Activated T-helper 1 cell treated with Interleukin-2 at 50 U/mL for 16 hours (primary cell): ENCODE data around the gene KLHL29.

Experiments
- DNase-seq: peaks from one replicate; pipeline ENCODE4 v3.0.0-alpha.2; 2020; ENCODE audit warnings: low read depth

The KLHL29 gene

DNA sequence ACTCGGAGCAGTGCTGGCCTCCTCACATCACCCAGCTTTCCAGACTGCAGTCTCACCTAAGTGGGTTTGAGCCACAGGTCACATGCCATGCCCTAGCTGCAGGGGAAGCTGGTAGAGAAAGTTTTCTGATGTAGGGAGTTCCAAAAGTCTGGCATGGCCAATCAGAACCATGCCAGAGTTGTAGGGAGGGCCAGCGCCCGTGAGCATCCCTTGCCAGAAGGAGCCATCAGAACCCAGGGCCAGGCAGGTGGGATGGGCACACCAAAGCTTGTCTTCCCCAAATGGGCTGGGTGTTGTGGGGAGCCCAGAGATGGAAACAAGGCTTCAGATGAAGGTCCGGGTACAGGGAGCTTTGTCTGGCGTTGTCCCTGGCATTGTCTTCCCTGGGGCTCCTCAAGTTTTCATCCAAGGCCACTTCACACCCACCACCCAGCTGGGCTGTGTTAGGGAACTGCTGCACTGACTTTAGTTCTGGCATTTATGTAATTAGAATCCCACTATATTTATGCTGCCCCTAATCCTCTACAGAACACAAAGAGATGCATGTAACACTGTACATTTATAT is 247.9 kb downstream of the KLHL29 start:
- DNase-seq, result no peak

DNA sequence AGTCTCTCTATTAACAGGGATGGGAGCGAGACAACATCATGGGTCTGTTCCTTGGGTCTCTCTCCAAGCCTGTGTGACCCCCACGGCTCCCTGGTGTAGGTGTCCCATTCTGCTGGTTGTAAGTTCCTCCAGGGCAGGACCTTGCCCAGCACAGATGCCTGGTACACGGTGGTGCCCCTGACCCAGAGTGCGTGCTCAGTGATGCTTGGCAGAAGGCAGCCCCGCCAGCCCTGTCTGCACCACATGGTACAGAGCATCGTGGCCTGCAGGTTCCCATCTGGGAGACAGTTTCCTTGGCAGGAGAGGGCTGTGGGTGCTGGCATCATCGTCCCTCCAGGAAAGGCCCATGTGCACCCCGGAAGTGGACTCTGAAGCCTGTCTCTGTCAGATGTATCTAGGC is 249.0 kb downstream of the KLHL29 start:
- no peak for DNase-seq

DNA sequence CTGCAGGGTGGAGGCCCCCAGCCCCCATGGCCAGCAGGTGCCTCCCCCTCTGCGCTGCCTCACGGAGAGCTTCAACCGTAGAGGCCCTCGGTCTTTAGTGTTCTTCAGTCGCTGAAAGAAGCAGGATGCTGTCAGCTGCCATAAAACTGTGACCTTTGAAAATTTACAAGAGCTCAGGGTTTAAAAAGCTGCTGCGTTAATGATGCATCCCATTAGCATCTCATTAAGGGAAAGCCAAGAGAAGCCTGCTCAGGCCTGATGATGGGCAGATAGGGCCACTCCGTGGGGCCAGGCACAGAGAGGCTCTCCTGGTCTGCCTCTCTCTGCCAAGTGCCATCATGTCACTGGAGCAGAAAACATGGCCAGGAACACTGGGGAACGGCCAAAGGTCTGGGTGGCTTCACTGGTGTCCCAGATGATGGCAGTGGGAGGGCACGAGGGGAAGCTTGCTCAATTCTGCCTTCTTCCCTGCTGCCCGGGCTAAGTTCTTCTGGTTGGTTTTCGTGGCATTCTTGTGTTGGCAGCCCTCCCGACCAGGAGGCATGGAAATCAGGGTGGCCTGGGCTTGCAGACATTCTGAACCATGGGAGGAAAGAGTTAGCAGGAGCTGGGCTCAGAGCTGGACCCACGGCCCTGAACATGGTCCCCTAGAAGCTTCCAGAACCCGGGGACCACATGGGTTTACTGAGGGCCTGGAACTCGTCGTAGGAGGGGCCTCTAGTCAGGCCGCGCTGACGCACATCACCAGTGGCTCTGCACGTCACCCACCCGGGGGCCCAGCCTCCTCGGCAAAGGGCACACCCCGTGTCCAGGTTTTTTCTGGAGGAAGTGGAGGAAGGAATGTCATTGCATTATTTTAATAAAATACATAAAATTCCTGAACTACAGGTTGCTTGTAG is 250.7 kb downstream of the KLHL29 start:
- no peak for DNase-seq

DNA sequence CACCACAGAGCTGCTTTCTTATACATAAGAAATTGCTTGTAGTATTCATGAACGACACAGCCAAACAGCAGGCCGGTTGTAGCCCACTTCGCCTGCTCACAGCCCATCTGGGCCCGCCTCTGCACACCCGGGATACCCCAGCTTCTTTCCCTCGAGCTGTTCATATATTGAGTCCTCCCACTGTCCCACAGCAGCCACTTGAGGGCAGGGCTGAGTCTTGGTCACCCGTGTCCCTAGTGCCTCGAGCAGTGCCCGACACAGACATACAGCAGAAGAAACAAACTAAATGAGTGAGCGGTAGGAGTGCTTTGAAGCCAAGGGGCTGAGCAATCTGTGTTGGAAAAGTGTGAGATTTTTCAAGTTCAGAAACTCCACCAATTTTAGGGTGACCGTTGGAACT is 251.4 kb downstream of the KLHL29 start:
- no peak for DNase-seq

DNA sequence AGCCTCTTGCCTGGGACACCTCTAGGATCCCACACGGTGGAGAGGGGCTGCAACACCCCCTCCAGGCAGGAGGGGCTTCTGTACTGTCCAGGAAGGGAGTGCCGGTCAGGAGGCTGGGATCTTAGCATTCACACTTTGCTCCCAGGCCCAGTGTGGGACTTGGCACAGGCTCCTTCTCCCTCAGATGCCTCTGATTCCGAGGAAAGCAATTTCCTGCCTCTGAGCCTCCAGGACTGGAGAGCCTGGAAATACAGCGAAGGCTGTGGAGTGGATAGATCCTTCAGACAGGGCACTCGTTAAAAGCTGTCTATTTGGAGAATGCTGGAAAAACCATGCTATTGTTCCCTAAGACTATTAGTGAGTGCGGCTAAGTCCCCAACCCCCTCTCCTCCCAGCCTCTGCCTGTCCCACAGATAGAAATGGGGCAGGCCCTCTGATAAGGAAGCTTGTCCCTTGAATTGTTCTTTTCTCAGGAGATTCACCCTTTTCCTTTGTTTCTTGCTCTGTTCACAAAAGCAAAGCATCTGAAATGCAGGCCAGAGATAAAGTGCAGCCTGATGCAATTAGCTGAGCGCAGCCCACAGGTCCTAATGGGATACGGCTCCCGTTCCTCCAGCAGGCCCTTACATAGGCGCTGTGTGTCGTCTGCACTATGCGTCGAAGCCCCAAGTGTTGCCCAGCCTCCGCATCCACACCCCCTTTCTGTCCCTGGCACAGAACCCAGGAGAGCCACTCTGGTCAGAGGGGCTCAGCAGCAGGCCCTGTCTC is 252.2 kb downstream of the KLHL29 start:
- DNase-seq, result no peak

DNA sequence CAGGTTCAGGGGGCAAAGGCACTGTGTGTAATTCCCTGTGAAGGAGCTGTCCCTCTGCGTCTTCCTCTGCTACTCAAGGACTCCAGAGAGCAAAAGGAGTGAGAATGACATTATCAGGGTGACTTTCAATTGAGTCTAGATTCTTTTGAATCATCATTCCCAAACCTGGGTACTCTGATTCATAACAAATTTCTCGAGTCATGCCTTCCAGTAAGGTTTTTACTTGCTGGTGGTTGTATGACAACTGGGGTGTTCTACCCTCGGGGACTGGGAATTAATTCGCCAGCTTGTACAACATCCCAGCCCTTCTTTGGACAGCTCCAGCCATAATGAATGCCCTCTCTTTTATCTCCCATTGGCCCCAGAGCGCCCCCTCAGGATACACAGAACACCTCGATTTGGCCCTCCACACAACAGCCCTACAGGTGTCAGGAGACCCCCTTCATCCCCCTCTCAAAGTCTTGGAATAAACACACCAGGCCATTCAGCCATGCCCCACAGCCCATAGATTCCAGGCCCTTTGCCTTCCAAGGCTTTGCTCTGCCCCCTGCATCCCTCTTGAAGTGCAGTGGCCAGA is 254.5 kb downstream of the KLHL29 start:
- DNase-seq, result no peak

DNA sequence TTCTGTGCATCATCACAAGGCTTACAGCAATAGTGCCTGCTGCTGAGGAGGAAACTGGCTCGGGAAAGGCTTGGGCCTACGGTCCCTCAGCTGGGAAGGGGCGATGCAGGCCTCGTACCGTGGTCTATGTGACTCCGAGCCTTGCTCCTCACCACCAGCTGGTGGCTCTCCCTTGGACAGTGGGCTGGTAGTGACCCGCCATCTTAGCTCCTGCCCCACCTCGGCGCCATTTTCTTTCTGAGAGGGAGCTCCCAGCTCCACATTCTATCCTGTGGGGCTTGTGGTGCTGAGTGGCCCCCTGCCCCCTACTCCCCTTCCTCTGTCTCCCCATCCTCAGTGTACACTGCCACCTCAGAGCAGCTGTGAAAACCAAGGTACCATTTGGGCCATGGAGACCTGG is 255.7 kb downstream of the KLHL29 start:
- DNase-seq, result no peak

DNA sequence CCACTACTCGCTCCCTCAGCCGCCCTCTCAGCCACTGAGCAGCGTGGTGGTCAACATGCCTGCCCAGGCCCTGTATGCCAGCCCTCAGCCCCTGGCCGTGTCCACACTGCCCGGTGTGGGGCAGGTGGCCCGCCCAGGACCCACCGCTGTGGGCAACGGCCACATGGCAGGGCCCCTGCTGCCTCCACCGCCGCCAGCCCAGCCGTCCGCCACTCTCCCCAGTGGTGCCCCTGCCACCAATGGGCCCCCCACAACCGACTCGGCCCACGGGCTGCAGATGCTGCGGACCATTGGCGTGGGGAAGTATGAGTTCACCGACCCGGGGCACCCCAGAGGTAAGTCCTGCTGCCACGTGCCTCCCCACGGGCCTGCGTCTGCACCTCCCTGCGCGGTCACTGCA is 257.5 kb downstream of the KLHL29 start:
- no peak for DNase-seq

DNA sequence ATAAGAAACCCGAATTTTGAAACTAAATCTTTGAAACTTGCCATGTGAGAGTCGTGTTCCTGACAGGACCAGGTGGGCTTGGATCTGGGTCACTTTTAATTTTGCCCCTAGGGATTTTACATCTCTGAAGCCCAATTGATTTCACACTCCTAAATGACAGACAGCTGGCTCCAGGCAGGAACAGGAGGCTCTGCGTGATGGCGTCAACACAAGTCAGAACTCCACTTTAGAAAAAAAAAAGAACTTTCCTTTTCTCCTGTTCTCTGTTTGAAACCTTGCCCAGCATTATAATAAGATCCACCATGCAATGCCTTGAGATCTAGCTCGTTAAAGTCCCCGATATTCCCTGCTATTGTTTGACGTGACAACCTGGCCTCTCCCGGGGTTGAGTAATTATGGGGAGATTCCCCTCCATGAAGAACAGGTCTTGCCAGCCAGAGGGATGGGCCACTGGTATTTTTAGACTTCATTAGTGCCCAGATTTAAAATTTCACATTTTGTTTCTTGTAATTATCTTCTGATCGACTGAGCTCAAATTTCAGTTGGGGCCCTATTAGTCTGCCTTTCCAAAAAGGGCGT is 260.3 kb downstream of the KLHL29 start:
- no peak for DNase-seq

DNA sequence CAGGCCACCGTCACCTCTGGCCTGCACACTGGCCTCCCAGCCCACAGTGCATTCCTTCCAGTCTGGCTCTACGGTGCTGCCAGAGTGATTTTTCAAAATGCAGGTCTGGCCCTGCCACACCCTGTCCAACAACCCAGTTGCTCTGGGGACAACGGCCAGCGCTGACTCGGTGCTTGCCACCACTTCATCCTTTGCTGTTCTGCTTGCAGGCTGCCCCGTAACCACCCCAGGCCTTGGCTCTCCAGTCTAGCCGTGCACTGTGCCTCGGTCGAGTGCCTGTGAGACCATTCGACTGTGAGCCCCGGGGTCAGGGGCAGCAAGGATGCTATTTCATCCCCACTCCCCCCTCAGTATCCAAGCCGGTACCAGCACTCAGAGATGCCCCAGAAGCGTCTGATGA is 262.6 kb downstream of the KLHL29 start:
- DNase-seq, result no peak

DNA sequence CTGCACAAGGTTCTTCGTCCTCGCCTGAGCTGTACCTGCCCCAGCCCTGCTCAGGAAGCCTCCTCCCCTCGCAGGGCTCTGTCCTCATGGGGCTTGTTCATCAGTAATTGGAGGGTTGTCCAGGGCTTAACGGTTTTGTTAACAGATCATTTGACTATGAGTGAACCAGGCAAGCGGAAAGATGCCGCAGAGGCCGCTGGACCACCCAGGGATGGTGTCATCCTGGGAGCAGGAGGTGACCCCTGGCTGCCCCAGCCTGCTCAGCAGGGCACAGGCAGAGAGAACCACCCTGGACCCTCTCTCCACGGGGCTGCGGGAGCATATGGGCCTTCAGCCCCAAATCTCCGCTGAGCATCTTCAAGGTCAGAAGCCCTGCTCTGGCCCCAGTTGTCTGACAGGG is 264.3 kb downstream of the KLHL29 start:
- DNase-seq, result no peak

DNA sequence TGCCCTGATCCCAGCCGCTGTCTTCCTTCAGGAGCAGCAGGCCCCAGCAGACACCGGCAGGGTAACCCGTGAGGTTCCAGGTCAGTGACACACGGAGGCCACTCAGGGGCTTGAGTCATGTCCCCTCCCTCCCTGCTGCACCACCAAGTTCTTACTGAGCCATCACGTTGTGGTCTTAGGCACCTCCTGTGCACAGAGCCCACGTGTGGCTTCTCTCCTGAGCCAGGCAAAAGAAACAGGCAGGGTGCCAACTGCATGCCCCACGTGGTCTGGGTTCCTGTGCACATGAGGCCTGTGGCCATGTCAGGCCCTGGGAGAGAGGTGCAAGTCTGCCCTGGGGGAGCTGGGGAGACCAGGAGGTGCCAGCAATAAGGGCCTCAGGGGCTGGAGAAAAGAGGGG is 264.8 kb downstream of the KLHL29 start:
- DNase-seq, result no peak

DNA sequence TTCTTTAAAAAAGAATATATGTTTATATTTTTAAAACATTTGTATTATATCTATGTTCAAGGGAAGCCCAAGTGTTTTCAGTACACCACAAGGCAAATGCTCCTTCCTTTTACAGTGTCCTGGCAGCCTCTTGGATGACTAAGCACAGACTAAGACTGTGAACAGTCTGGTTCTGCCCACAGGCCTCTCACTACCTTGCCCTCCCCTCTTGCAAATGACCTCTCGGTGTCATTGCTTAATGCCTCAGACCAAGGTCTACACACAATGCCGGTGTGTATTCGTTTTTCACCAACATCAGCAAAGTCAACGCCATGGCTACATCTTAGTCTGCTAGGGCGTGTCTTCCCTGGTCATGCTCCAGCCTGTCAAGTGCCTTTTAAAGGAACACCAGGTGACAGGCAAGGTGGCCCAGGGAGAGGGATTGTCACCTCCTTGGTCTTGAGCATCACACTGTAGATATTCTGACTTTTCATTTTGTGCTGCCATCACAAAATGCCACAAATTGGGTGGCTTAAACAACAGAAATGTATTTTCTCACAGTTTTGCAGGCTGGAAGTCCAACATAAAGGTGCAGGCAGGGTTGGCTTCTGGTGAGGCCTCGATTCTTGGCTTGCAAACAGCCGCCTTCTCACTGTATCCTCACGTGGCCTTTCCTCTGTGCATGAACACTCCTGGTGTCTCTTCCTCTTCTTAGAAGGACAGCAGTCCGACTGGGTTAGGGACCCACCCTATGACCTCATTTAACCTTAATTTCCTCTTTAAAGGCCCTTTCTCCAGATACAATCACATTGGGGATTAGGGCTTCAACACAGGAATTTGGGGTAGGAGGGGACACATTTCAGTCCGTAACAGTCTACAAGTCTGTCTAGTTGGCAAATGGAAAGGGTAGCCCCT is 266.5 kb downstream of the KLHL29 start:
- DNase-seq, result no peak

DNA sequence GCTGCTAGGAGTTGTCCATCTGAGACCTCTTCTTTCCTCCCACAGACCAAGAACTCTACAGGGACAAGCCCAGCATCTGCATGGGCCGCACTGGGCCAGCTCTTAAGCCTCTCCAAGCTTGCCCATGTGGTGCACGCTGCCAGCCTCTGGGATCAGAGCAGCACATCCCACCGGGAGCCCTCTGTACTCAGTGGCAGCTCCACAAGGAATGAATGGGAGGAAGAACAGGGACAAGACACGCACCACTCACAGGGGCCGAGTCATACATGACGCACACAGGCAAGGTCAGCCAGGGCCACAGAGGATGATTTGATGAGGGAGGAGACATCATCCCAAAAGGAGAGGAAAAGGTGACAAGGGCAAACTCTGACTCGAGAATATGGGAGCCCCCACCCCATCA is 268.3 kb downstream of the KLHL29 start:
- no peak for DNase-seq

DNA sequence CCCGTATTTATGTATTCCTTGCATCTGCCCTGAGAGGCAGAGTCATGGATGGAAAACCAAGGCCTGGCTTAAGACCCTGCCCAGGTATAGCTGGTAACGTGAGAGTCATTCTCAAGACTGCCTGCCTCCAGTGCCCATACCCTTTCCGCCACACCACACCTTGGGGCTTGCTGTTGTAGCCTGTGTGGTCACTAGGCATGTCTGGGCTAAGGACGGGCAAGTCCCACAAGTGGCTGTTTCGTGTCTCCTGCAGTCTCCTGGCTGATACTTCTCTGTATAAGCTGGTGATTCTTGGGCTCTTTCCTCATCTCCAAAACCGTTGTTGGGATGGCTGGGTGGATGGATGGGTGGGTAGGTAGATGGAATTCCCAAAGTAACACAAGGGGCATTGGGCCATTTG is 269.8 kb downstream of the KLHL29 start:
- DNase-seq, result no peak

DNA sequence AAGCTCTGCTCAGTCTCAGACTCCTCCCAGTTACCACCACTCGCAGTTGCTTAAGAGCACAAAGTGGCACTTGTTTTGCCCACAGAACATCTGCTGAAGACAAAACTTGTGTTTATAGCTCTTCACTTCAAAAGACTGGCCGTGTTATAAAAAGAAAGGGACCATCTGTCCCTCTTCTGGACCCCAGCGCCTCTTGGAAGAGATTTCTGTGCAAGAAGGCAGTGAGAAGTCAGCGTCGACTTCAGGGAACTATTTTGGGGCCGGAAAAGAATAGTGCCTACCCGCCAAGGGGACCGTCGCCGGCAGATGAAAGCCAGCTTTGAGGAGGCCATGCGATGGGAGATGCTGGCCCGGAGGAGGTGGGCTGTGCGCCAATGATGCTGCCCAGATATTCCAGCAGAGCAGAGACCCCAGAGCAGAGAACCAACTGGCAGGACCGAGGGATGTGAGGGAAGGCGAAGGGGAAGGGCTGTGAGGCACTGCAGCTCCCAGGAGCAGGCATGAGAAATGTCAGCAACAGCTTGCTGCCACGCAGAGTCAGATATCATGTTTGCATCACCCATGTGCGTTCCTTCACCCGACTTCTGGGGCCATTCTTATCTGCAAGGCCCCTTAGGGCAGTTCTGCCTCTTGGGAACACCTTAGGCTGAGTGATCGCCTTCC is 271.1 kb downstream of the KLHL29 start:
- no peak for DNase-seq

DNA sequence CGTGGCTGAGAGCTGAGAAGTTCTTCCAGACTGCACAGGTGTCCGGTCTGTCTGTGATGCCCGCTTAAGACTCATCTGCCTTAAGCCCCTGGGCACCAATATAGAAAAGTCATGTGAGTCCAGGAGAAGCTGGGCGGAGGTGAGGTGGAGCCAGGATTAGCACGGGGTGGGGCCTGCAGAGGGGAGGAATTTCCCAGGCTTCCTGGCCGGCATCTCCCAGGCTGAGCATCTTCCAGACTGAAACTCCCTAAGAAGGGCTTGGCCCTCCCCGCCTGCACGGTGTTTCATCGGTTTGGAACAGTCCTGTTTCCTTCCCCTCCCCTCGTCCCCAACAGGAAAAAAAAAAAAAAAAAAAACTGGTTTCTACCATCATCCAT is 271.6 kb downstream of the KLHL29 start:
- DNase-seq, result no peak

DNA sequence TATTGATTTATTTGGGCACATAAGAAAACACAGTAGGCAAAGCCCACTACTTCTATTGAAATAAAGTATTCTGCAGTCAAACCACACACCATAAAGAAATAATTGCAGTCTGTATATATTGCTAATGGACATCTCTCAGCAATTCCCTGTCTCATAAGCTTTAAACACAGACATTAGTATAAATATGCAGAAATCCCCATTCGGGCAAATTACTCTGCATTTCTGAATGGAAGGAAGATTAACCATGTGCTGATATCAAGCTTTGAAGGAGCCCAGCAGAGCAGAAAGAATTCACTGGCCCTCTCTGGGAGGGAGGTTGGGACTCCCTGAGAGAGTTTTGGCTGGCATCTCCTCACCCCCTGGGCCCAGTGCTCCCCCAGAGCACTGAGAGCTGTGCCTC is 272.4 kb downstream of the KLHL29 start:
- DNase-seq, result no peak

DNA sequence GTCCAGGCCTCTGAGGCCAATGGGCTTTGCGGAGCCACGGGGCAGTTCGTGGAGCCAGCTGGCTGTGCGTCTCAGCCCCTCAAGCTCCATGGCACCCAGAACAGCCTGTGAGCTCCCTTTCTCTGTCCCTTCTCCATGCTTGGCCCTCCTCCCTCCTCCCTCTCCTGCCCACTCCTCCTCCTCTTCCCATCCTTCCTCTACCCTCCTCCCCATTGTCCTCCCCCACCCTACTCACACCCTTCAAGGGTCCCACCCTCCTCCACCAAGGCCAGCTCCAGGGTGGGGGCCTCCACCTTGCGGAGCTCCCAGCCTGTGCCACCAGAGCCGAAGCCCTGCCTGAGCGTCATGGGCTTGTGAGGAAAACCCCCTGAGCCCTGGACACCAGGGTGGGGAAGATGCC is 273.0 kb downstream of the KLHL29 start:
- no peak for DNase-seq

DNA sequence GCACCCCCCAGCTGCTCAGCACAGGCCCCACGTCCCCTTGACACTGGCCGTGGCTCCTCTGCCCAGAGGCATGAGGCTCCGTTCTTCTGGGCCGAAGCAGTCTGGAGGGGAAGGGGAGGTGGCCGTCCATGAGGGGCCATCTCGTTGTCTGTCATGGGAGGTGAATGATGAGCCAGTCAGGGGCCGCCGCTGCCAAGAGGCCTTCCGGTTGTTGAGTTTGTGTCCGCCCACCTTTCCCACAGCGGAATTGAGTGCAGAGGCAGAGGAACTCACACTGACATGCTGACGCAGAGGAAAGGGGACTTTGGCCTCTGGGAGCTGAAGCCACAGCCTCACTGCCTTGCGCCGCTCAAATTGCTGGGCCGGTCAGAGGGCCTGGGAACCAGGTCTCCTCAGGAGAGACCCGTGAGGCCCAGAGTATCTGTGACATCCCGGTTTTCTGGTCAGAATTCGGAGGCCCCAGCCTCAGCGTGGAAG is 273.5 kb downstream of the KLHL29 start:
- DNase-seq, result no peak

DNA sequence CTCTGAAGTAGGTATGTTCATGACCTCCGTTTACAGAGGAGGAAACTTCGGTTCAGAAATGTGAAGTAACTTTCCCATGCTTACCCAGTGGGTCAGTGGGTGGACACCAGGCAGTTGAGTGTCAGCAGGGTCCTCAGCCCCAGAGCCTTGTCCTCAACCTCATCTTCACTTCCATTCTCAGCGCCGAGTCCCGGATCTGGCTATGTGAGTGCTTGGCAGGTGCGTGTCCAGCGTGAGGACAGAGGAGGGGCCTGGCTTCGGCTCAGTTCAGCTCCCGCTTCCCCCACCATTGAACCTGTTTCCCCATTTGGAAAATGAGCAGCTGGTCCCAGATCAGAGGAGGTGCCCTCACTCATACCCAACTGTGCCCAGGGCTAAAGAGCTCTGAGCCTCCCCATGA is 274.3 kb downstream of the KLHL29 start:
- DNase-seq, result no peak
